Measurements from ENCODE around the gene GPR155.

The GPR155 gene, protein sequence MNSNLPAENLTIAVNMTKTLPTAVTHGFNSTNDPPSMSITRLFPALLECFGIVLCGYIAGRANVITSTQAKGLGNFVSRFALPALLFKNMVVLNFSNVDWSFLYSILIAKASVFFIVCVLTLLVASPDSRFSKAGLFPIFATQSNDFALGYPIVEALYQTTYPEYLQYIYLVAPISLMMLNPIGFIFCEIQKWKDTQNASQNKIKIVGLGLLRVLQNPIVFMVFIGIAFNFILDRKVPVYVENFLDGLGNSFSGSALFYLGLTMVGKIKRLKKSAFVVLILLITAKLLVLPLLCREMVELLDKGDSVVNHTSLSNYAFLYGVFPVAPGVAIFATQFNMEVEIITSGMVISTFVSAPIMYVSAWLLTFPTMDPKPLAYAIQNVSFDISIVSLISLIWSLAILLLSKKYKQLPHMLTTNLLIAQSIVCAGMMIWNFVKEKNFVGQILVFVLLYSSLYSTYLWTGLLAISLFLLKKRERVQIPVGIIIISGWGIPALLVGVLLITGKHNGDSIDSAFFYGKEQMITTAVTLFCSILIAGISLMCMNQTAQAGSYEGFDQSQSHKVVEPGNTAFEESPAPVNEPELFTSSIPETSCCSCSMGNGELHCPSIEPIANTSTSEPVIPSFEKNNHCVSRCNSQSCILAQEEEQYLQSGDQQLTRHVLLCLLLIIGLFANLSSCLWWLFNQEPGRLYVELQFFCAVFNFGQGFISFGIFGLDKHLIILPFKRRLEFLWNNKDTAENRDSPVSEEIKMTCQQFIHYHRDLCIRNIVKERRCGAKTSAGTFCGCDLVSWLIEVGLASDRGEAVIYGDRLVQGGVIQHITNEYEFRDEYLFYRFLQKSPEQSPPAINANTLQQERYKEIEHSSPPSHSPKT

DNA sequence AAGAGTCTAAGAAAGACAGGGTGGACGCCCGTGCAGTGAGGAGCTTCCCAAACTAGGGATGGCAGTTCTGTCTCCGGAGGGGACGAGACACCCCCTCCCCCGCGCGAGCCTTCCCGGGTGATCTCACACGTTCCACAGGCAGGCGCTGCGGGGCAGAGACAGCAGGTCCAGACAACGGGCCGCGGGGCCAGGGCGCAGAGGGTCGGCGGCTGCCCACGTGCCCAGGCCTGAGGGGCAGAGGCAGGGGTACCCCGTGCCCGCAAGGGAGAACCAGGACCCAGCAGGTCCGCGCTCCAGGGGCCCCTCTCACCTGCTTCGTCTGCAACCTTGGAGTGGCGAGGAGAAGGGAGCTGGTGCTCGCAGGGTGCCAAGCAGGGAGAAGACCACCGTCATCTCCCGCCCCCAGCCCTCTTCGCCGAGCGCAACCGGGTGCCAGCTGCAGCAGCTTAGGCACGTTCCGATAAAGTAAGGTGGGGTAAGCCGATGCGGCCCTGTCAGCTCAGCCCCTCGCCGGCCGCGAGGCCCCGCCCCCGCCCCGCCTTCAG, at the start of gene GPR155:
Gene GPR155 (minus strand): TSS at position 467 of the 545 bp plus-strand sequence. CDS start 5,073 bp downstream, outside the sequence.
- TF ChIP-seq GATA3 (IDR thresholded peaks at IDR 0.05; ENCODE audit: low read depth, low read length), result no peak
- TF ChIP-seq GATA2 (IDR thresholded peaks at IDR 0.05; ENCODE audit: low read depth, low read length), result no peak

DNA sequence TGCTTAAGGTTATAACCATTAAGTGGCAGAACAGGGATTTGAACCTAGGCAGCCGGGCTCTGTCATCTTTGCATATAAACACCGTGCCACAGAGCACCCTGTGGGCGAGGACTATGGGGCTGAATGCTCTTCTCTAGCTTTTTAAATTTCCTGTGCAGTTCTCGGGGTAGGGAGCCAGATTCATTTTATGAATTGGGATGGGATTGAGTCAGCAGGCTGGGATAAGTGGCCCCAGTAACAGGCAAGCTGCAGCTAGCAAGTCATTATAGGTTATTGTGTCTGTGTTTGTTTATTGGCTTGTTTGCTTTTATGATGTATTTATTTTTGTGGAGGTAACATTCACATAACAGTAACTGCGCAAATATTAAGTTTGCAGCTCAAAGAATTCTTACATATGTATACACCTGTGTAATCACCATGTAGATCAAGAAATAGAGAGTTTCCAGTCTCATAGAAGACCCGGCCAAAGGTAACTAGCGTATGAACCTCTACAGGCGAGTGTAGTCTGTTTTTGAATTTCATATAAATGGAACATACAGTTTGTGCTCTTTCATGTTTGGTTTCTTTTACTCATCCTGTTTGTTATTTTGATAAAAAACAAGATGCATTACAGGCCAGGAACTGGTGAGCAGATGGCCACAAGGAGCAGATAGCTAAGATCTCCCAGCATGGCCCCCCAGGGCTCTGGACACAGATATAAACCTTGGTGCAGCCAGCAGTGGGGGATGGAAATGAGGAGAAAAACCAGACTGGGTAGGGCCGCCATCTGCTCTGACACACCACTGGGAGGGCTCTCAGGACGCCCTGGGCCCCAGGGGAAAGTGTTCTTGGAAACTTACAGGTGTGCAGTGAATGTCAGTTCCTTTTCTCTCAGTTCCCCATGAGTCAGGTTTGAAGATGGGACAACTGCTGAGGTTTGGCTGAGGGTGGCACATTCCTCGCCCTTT, 49.2 kb upstream of the GPR155 start:
- TF ChIP-seq GATA2 (IDR thresholded peaks at IDR 0.05; ENCODE audit: low read depth, low read length) (peak; percentile 87), GATA3 (IDR thresholded peaks at IDR 0.05; ENCODE audit: low read depth, low read length) (peak; percentile 49)

DNA sequence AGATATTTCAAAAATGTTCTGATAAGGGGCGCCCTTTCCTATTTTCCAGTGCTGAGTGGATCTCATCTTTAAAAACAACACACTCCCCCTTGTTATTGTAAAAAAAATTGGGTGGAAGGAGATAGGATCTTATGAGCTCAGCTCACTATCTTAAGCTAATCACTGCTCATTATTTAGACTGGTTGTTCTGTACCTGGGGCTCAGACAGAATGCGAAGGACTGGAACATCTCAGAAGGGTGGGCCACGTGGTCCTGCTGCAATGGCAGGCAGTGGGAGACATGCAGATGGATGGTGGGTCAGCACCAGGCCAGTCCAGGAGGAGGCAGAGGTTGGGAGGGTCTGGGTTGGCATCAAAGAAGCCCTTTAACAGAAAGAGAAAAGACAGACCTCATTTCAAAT, 48.3 kb upstream of the GPR155 start:
- TF ChIP-seq GATA2 (IDR thresholded peaks at IDR 0.05; ENCODE audit: low read depth, low read length) (peak; percentile 80), GATA3 (IDR thresholded peaks at IDR 0.05; ENCODE audit: low read depth, low read length) (peak; percentile 86)

DNA sequence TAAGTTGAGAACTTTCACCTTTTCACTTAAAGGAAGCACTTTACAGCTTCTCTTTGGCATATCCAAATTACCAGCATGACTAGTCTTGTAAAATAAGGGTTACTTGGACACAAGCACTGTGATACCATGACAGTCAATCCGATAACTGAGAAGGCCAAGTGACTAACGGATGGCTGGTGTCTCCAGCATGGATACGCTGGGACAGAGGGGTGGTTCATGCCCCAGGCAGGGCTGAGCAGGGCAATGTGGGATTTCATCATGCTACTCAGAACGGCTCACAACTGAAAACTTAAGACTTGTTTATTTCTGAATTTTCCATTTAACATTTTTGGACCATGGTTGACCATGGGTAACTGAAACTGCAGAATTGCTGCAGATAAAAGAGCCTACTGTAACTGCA, 43.1 kb upstream of the GPR155 start:
- TF ChIP-seq GATA2 (IDR thresholded peaks at IDR 0.05; ENCODE audit: low read depth, low read length), result no peak
- no peak for TF ChIP-seq GATA3 (IDR thresholded peaks at IDR 0.05; ENCODE audit: low read depth, low read length)

DNA sequence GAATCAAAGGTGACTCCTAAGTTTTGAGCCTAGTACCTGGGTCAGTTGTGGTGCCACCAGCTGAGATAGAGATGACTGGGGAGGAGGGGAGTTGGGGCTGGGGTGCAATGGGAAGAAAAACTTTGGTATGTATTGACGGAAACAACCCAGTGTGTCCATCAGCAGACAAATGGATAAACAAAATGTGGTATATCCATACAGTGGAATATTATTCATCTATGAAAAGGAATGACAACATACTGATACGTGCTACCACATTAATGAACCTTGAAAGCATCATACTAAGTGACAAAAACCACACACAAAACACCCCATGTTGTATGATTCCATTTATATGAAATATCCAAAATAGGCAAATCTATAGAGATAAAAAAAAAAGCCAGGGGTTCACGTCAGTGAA, 41.1 kb upstream of the GPR155 start:
- no peak for TF ChIP-seq GATA3 (IDR thresholded peaks at IDR 0.05; ENCODE audit: low read depth, low read length)
- TF ChIP-seq GATA2 (IDR thresholded peaks at IDR 0.05; ENCODE audit: low read depth, low read length), result no peak

DNA sequence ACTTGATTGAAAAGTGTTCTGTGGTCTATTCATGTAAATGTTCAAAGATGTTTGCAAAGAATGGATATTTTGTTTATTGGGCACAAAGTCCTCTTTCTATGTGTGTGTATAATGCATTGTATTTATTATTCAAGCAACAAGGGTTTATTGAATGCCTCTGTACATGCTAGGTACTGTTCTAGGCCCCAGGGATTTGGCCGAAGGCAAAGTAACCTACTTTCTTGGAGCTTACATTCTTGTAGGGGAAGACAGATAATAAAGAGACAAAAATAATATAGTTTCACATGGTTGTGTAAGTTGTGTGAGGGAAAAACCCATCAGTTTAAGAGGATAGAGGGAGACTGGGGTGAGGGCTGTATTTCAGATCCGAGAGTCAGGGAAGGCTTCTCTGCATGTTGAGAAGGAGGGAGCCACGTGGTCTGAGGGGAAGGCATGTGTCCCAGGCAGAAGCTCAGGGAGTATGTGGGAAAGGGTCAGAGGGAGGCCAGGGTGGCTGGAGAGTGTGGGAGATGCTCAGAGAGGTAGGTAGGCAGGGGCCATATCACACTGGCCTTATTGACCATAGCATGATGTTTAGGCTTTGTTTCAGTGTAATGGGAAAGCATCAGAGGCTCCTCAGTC, 40.4 kb upstream of the GPR155 start:
- no peak for TF ChIP-seq GATA2 (IDR thresholded peaks at IDR 0.05; ENCODE audit: low read depth, low read length)
- no peak for TF ChIP-seq GATA3 (IDR thresholded peaks at IDR 0.05; ENCODE audit: low read depth, low read length)

DNA sequence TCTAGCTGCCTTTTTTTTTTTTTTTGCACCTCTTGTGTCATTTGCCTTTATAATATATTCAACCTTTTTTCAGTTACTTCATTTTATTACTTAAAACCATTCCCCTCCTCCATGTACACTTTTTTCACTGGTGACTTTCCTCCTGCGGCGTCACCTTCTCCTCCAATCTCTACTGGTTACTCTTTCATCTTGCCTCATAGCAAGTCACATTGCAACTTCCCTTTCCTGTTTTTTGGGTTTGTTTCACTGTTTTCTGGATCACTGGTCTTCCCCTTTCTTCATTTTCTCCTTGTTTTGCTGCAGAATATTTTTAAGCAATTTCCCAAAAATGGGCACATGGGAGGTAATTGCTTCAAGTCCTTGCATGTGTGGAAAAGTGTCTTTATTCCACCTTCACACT, 37.7 kb upstream of the GPR155 start:
- TF ChIP-seq GATA3 (IDR thresholded peaks at IDR 0.05; ENCODE audit: low read depth, low read length), result no peak
- TF ChIP-seq GATA2 (IDR thresholded peaks at IDR 0.05; ENCODE audit: low read depth, low read length), result no peak

DNA sequence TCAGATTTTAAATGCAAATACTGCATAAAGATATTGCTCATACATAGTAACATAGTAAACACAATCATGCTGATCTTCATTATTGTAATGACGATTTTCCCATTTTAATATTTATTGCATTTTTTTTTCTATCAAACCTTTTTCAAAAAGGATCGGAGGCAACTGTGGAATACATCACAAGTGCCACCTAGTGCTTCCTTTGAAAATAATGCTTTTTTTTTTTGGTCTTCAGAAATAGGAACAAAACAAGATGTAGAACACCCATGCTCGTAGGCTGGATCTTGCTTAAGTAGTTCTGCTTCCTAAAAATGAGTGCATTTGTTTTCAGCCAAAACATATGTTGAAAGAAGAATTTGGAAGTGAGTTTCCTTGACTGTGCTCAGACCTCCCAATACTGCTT, 35.7 kb upstream of the GPR155 start:
- no peak for TF ChIP-seq GATA3 (IDR thresholded peaks at IDR 0.05; ENCODE audit: low read depth, low read length)
- TF ChIP-seq GATA2 (IDR thresholded peaks at IDR 0.05; ENCODE audit: low read depth, low read length), result no peak

DNA sequence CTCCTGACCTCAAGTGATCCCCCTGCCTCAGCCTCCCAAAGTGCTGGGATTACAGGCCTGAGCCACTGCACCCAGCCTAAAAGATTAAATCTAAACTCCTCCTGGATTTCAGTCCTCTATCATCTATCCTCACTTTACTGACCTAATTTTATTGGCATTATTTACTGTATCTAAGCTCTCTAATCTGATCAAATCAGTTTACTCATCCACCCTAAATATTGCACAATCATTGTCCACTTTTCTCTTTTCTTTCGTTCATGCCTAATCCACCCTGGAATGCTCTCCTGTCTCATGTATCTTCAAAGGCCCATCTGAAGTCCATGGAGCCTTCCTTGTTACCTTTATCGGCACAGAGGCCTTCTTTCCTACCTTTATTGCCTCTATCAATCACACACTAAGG, 31.6 kb upstream of the GPR155 start:
- TF ChIP-seq GATA3 (IDR thresholded peaks at IDR 0.05; ENCODE audit: low read depth, low read length) (no peak), GATA2 (IDR thresholded peaks at IDR 0.05; ENCODE audit: low read depth, low read length) (no peak)

DNA sequence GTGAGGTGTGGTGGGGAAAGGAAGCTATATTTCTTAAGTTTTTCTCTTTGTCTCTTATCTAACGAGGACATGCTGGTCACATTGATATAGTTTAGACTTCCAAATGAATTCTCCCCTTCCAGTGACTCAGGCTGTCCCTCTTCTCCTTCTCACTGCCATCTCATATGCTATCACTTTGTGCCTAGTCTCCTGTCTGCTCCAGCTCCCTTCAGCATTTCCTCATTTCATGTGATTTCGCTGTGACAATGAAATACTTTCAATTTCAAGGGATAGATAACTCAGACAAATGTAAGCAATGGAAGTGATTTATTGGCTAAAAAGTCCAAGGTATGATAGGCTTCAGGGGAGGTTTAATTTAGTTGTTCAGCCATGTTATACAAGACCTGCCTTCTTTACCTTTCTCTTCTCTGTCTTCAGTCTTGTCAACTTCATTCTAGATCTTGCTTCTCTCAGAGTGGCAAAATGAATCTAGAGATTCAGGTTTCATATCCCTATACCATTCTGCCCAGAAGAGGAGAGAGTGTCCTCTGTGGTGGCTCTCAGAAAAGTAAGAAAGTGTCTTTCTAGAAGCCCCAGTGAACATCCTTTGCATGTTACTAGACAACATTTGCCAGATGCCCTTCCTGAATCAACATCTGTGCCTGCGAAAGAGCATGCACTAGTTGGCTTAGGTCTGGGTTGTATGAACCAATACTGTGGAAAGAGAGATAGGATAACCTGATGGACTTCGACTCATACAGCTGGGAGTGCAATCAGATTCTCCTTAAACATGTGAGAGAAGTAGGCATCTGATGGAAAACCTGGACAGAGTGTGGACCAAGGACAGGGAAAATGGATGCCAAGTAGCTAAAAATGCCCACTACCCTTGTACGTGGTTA, 29.9 kb upstream of the GPR155 start:
- no peak for TF ChIP-seq GATA3 (IDR thresholded peaks at IDR 0.05; ENCODE audit: low read depth, low read length)

DNA sequence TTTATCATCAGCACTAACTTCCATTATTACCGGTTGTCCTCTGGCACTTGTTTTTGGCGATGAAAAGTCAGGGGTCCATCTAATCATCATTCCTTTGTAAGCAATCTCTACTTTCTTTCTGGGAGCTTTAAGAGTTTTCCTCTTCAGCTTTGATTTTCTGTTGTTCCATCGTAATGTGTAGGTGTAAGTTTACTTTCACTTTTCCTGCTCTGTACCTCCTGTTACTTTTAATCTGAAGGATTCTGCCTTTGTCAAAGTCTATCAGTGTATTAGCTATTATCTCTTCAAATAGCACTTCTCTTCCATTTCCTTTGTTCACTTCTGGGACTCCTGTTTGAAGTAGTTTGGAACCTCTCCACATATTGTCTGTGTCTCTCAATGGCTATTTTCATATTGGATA, 25.5 kb upstream of the GPR155 start:
- TF ChIP-seq GATA2 (IDR thresholded peaks at IDR 0.05; ENCODE audit: low read depth, low read length) (no peak), GATA3 (IDR thresholded peaks at IDR 0.05; ENCODE audit: low read depth, low read length) (no peak)

DNA sequence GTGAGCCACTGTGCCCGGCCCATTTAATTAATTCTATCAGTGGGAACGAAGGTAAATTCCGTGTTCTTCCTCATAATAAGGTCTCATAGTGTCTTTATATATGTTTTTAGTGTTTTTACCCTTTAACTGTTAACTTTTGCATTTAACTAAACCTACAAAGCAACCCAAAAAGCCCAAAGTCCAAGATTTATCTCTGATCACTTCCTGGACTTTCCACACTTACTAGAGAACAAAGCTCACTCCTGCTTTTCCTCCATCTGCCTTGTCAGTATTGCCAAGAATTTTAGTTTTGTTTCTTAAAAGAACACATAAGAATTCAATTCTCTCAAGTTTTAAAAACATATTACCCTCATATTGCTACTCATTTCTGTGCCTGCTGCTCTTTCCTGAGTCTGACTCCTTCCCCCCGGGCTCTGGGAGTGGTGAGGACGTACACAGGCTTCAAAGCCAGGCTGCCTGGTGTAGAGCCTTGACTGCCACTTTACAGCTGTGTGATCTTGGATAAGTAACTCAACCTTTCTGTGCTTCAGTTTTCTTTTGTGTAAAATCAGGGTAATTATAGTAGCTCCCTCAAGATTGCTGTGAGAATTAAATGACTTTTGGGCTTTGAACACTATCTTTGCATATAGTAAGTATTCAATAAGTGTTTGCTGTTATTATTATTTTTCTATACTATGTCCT, 24.9 kb upstream of the GPR155 start:
- no peak for TF ChIP-seq GATA3 (IDR thresholded peaks at IDR 0.05; ENCODE audit: low read depth, low read length)
- no peak for TF ChIP-seq GATA2 (IDR thresholded peaks at IDR 0.05; ENCODE audit: low read depth, low read length)
